HG03342 (cell line): ENCODE results near the gene TNS1.
"Not testable (repeated sequence)": the region's sequence is repeated elsewhere in the genome, so short reads cannot be mapped to it uniquely, and the experiment has no call there.

Source experiments
- ATAC-seq: cut with Tn5 transposase; IDR thresholded peaks from one replicate; pipeline ENCODE4 v1.9.1; 2021; ENCODE audit warnings: mild to moderate bottlenecking, moderate library complexity; ENCODE audit not compliant: unreplicated experiment

The TNS1 gene

DNA sequence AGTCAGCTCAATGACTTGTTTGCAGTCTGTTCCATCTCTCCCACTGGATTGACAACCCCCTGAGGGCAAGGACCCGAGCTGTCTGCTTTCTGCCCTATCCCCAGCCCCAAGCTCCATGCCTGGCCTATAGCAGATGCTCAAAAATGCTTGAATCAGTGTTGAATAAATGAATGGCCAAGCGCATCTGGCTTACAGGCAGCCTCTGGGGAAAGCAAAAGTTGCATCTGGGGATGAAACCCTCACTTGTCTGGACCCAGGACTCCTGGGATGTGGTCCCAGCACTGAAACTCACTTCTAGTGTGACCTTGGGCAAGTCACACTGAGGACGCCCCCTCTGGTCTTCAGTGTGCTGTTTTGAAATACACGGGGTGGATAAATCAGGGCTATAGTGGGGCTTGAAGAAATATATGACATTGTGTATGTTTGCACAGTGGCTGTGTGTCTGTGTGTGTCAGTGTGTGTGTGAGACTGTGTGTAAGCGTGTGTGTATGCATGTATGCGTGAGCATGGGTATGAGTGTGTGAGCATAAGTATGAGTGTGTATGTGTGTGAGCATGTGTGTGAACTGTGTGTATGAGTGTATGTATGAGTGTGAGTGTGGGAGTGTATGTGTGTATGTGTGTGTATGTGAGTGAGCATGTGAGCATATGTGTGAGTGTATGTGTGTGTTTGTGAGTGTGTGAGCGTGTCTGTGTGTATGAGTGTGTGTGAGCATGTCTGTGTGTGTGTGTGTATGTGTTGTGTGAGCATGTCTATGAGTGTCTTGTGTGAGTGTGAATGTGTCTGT lies 27.8 kb upstream of the TNS1 start:
- ATAC-seq, result no peak

- no peak for ATAC-seq
These were observed 26.9 kb upstream of the TNS1 start for GRCh38 chr2:218029366-218030360.

DNA sequence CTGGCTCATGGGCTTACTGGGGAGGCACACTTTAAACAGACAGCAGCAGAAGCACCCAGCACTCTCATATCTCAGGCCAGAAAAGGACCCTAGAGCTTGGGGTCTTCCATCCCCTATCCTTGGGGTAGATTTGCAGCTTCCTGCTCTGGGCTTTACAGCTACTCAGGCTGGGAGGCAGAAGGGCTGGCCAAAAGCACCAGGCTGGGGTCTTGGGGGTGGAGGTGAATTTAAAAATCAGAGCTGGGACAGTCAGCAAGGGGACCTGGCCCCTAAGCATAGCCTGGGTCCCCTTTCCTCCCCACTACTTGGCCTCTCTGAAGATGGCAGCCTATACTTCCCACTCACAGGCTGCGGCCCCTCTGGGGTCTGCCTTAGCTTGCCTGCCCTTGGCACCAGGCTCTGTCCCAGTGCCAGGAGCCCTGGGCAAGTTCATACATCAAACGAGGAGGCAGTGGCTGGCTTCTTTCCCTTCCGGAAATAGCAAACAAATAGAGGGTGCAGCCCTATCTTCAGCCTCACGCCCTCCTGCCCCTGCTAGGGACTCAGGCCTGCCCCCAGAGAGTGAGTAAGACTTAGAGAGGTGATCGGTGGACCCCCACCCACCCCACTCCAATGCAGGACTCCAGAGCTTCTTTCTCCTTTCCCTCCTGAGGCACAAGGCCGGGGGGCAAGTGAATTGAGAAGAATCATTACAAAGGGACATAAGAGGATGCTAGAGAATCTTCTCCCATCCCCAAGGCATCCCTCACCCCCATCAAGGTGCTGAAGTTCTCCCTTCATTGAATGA lies 26.0 kb upstream of the TNS1 start:
- no peak for ATAC-seq

- no peak for ATAC-seq
These were observed 25.3 kb upstream of the TNS1 start for GRCh38 chr2:218028189-218028495.

DNA sequence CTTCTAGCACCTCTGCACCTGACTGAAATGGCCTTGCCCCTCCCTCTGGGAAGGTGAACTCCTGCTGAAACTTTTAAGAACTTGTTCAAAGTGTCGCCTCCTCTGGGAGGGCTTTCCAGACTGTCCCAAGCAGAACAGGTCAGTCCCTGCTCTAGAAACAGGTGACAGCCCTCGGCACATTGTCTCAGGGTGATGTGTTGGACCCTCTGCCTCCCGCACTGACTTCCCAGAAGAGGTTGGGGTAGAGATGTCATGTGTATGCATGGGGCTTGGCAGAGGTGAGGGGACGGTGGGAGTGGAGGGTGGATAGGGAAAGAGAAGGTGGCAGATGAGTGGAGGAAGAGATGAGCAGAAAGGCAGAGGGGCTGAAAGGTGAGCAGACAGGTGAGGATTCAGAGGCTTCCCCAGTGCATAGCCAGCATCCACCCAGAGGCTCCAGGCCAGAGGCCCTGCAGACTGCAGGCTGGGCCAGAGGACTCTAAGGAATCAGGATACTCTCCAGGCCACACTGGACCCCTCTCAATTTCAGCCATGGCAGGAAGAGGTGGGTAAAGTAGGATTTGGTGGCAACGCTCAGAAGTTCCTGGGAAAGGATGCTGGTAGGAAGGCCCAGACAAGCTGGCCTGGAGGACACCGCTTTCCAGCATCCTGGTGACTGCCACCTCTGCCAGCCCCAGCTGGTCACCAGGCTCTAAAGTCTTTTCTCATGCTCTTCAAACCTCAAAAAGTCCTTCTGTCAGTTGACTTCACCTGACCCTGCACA lies 24.8 kb upstream of the TNS1 start:
- no peak for ATAC-seq

GRCh38 chr2:218026676-218027425 lies 24.1 kb upstream of the TNS1 start:
- no peak for ATAC-seq

DNA sequence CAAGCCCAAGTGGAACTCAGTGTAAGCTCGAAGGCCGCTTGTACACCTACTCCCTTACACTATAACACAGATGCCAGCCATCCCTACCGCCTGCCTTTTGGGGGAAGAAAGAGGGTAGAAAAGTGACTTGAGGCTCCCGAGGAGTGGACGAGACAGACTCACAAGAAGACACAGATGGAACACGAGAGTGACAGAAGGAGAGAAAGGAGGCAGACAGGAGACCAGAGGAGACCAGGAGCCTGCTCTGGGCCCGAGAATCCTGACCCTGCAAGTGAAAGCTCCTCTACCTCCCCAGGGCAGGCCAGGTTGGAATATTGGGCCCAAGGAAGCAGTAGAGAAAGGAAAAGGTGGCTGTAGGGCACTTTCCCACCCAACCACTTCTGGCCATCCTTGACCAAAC lies 23.4 kb upstream of the TNS1 start:
- no peak for ATAC-seq

DNA sequence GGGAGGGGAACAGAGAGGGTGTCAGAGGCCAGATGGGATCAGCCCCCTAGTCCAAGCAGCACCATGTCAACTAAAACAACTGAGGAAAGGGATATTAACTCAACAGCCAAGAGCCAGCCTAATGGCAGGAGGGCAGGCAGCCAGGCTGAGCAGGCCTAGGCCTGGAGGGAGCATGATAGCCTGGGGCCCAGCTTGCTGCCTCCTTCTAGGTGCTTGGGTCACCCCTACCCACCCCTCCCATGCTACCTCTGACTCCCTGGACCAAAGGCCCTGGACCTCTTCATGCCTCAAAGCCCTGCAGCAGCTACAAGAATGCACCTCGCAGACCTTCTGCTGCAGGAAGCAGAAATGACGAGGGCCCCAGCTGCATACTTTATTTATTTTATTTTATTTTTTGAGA lies 22.1 kb upstream of the TNS1 start:
- no peak for ATAC-seq

DNA sequence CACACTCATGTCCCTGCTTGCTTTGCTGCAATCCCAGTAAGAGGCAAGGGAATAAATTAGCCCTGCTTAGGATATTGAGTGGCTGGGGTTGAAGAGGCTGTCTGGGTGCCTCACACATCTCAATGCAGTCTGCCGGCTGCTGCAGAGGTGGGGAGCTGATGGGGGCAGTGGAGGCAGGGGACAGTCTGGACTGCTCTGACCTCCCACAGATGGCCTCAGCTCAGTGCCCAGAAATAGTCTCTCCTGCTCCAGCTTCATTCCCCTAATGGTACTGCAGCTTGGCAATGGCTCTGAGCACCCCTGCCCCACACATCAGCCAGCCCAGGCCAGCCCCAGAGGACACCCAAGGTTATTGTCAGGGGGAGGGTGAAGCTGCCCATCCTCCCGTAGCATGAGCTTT lies 21.5 kb upstream of the TNS1 start:
- ATAC-seq, result no peak

DNA sequence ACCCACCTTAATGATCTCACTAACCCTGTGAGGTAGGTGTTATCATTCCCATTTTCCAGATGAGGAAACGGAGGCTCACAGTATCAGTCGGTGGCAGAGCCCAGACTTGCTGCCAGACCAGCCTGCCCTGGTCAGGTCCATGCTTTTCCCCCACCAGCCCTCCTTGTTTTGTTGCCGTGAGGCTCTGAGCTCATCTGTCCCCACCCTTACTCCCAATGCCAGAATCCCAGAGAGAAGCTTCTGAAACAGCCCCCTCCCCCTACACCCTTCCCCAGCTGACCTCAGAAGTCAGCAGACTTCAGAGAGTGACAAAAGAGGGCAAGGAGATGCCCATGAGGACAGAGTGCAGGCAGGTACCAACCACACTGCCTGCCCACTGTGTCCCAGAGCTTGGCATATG lies 20.8 kb upstream of the TNS1 start:
- no peak for ATAC-seq

- no peak for ATAC-seq
These were observed 20.2 kb upstream of the TNS1 start for GRCh38 chr2:218022851-218023530.

DNA sequence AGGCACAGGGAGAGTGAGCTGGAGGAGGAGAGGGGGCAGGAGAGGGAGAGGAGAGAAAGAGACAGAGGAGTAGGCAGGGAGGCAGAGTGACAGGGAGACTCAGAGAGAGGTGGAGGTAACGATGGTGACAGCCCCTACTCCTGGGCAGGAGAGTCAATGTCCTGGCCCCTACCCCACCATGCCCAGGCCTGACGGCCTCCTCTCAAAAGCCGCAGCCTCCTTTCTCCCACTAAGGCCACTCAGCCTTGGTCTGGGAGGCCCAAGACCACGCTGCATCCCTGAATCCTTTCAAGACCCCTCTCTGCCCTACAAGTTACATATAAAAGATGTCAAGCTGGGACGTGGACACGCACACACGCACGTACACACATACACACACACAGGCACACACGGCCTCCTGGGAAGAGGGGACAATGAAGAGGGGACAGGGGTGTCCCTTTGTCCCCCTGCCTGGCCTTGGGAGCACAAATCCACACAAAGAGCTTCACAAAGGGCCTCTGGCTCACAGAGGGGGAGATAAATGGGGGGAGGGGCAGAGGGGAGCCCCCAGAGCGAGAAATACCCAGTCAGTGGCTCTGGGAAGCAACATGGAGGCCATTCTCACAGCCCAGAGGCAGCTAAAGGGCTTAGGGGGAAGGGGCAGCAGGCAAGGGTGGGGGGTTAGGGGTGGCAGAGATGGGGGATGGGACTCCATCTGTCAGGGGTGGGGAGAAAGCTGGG lies 19.5 kb upstream of the TNS1 start:
- no peak for ATAC-seq

GRCh38 chr2:218021536-218022071 lies 18.8 kb upstream of the TNS1 start:
- ATAC-seq, result no peak

DNA sequence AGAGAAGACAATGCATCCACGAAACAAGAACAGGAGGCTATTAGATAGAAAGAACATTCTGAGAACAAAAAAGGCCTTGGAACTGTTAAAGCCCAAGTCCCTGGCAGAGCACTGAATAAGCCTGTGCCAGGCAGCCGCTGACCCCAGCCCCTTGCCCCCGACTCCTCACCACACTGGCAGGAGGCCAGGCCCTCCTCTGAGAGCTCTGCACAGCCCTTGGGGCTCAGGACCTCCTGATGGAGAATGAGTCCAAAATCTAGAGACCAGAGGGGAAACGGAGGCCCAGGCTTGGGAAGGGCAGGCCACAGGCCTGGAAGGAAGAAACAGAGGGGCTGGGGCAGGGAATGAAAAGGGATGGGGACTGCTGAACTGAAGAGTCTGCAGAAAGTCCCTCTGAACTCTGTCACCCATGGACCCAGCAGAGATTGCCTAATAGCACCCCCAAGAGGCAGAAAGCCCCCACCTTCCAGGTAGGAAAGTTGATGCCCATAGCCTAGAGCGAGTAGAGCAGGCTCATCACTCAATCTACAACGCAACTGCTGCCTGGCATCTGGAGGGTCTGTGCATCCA lies 18.3 kb upstream of the TNS1 start:
- ATAC-seq, result no peak

DNA sequence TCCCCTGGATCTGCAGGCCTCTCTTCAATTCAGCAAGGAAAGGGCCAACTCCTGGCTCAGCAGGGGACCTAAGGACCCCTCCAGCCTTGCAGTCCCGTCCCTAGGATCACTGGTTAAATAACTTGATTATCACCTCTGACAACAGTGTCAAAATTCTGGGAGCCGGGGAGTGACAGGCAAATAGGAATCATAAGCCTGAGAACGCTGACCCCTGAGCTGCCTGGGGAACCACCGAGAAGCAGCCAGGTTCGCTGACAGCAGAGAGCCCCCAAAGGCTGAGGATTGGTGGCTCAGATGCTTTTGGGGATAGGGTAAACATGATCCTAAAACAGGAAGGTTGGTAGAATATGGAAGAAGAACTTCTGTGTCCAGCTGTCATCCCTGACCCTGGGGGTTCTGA lies 17.5 kb upstream of the TNS1 start:
- ATAC-seq, result no peak

- no peak for ATAC-seq
These were observed 16.7 kb upstream of the TNS1 start for GRCh38 chr2:218019411-218020060.

GRCh38 chr2:218018842-218019125 lies 16.0 kb upstream of the TNS1 start:
- not testable (repeated sequence) for ATAC-seq
